Measurements from ENCODE around the gene CCDC181.
A peak's percentile ranks its signal among the peaks of the same experiment; 100 is the strongest.
"Not testable (repeated sequence)": the region's sequence is repeated elsewhere in the genome, so short reads cannot be mapped to it uniquely, and the experiment has no call there.

The CCDC181 gene

DNA sequence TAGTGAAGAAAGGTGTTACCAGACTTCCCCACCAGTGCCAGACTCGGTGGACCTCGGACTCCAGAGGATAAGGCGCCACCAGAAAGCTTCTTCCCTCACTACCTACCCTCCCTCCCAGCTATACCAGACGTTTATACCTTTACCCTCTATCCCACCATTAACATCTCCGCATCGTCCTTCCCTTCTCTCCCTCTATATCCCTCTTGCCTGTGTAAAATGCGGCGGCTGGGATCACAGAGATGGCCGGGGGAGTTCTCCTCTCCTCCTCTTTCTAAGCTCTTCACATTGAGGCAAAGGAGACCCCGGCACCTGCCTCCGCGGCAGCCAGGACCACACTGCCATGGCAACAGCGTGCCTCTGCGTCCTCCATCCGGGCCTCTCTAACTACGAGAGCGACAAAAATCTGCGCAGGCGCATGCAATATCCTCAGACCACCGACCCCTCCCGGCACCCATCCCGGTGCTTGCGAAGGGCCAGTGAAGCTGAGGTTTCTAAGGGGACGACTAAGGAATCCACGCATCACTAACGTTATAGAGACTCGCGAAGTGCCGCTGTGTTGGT, at the start of gene CCDC181:
Gene CCDC181, minus strand, starts transcription at position 394 of the 561 bp plus-strand sequence. CDS start 2,547 bp downstream, outside the sequence.
- DNase-seq: peak in 55 of 56 donors; percentile 19 to 93 (median 73)

DNA sequence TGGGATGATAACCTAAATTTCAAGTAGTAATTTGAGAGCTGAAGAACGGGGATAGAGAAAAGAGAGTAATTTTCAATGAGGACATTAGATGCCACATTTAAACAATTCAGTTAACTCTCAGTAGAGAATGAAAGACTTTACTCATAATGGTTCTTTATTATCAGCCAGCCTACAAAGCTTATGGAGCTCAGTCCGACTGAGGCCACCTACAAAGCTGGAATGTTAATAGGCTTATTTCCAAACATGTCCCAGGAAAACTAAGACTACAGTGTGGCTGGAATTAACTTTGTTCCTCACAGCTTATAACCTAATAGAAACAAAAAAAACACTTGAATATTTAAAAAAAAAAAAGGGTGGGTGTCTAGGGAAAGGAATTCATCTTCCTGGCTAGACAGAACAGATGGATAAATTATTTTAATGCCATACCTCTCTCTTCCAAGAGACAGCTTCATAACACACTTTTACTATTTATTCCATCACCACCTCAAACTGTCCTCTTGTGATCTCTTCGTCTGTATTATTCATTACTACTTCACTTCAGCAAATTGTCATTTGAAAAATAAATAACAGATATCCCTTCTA, 48.6 kb upstream of the CCDC181 start:
- DNase-seq: no peak

DNA sequence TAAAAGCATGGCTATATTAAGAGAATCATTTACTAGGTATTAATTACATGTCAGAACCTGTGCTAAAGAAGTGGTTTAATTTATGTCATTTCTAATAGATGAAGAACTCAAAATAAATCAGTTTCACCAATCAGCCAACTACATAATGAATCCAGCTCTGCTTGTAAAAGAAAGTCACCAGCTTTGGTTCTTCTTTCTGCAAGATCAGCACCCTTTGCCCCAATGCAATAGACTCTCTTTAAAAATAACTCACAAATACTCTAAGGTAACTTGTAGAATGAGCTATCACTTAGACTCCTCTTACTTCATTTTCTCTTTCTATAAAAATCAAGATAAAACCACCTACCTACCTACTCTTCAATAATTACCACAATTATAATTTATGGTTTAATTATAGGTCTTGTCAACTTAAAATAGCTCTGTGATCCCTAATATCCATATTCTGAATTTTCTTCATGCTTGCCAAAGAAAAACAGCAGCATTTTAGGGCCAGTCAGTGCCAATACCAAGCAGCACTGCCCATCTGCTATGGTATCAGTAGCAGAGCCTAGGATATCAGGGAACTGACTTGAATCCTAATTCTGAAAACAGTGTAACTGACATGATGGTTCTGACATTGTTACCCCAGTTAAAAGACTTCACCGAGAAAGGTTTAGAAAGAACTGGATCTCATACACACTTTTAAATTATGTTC, 47.2 kb upstream of the CCDC181 start:
- no peak for DNase-seq

DNA sequence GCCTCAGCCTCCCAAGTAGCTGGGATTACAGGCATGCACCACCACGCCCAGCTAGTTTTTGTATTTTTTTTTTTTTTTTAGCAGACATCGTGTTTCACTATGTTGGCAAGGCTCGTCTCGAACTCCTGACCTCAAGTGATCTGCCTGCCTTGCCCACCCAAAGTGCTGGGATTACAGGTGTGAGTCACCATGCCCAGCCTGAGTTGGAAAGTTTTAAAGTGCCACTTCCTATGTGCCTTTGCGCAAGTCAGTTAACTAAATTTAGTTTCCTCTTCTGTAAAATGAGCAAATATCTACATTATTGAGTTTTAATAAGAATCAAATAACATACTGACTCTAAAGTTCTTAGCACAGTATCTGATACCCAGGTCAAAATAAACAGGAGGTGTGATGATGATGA, 46.1 kb upstream of the CCDC181 start:
- DNase-seq: no peak

DNA sequence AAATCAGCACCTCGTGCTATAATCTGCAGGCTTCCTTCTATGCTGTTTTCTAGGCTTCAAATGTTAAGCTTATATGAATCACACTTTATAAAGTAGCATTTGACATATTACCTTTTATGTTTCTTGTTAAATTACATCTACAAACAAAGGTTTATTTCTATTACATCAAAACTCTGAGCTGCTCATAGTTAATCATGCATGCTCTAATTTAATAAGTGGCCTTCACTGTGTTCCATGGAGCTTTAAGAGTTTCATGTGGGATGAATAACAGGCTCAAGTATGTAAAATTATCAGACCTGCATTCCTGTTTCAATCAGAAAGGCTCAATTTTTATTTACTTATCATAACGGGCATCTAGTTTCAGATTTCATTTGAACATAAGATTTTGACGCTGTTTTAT, 45.5 kb upstream of the CCDC181 start:
- no peak for DNase-seq

DNA sequence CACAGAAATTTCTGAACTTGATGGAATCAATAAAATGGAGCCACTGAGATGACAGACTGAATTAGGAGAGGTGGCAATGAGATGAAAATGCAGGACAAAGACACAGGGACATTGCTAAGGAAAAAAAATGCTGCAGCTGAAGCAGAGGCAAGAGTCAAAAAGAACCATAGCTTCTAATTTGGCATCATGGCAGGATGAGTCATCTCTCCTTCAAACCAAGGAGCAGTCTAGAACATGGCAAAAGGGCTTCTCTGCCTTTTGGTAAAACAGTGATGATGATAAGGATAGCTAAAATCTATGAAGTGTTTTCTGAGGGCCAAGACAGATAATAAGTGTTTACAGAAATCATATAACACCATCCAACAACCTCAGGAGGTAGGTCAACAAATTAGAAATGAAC, 41.7 kb upstream of the CCDC181 start:
- no peak for DNase-seq

DNA sequence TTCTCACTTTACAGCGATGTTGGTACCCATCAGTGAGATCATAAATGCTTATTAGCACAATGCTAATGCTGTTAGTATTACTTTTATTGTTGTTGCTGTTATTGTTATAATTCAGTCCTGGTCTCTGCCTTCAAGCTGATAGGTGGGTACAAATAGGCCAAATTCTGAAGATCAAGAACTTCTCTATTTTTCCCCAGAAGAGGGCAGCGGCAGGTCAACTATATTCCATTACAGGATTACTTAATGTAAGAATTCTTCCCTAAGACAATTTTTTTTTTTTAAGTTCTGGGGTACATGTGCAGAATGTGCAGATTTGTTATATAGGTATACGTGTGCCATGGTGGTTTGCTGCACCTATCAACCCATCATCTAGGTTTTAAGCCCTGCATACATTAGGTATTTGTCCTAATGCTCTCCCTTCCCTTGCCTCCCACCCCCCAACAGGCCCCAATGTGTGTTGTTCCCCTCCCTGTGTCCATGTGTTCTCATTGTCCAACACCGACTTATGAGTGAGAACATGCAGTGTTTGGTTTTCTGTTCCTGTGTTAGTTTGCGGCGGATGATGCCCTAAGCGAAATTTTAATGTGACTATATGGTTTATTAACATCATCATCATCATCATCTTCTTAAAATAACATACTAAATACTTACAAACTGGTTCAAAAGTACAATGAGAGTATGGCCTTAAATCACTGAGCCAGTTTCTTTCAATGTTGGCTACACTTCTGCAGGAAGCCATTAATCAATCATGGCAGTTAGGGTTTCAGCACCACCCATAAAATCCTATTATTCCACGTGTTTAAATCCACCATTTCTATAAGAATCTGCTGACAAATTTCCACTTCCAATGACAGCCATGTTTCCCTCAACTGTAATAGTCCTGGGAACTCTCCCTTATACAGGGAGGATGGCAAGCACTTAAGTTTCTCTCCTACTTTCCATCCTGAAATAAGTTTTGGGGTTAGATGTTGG, 39.3 kb upstream of the CCDC181 start:
- DNase-seq: peak in 4 of 56 donors; percentile 2 to 12 (median 4)

DNA sequence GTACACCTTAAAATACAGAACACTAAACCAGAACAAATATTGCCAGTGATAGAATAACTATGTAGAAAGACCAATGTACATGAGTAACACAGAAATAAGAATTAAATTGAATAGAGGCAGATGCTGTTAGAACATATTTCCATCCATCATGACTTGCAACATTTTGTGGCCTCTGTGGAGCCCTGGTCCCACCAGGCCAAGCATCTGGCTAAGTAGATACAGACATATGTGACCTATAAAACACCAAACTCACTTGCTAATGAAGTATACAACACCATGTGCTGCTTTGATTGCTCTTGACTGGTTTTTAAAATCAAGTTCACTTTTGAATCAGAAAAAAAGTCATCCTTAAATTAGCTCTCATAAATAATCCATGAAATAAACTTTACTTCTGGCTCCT, 38.0 kb upstream of the CCDC181 start:
- no peak for DNase-seq

DNA sequence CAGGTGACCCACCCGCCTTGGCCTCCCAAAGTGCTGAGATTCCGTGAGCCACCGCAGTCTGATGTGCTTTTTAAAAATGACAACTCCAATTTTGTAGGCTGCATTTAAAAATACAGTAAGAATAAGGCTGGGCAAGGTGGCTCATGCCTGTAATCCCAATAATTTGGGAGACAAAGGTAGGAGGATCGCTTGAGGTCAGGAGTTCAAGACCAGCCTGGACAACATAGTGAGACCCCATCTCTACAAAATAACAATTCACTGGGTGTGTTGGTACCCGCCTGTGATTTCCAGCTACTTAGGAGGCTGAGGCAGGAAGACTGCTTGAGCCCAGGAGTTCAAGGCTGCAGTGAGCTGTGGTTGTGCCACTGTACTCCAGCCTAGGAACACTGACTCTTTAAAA, 35.1 kb upstream of the CCDC181 start:
- DNase-seq: no peak

DNA sequence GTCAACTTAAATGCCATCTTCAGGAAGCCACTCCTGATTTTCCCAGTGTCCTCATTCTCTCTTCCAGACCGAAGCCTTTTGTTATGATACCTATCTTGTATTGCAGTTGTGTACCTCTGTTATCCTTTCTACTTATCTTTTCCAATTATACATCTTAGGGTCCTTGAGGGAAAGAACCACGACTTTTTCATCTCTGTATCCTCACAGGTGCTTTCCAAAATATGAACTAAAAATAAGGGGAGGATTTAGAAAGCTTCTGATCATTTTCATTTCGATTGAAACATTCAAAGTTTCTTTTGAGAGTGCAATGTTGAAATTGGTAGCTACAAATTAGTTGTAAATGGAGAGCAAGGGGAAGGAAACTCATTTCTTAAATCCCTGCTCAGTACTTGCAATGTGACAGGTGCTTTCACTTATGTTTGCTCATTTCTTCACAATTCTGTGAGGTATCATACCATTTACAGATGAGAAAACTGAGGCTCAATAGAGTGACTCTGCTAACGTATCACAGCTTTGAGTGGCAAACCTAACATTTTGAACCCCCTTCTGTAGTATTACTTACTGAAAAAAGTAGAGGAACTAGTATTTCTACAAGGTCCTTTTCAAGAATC, 34.2 kb upstream of the CCDC181 start:
- DNase-seq: no peak

DNA sequence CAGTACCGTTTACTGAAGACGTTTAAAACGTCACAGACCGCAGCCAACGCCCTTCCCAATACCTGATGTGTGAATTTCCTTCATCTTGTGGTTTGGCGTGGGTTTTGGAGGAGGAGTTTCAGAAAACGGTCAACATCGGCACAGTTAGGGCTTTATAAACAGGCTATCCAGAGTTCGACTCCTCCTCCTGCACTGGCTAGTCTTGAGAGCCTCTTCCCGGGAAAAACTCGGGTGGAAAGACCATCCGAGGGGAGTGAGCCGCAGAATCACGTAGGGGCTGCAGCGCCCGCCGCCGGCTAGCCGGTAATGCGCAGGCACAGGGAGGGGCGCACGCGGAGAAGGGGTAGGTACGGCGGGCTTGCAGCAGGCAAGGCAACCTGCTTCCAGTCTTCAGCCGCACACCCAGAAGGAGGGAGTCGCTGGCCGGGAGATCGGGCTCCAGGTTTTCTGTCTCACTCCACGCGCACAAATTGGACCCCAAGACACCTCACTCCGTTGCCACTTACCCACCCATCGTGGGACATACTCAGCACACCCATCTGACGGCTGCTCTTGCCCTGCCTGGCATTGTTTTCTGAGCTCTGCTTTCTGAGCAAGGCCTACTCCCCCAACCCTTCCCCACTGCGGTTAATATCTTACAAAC, 33.0 kb upstream of the CCDC181 start:
- no peak for DNase-seq

DNA sequence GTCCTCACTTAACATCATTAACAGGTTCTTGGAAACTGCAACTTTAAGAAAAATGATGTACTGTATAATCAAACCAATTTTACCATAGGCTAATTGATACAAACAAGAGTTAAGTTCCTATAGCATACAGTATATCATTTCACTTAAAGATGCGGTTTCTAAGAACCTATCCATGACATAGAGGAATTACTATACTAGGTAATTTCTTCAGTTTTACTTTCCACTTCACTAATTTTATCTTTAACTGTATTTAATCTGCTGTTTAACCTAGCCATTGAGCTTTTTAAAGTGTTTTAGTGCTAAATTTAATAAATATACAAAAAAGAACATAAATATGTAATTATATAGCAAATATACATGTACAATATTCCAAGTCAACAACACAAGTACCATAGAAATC, 30.2 kb upstream of the CCDC181 start:
- DNase-seq: no peak

DNA sequence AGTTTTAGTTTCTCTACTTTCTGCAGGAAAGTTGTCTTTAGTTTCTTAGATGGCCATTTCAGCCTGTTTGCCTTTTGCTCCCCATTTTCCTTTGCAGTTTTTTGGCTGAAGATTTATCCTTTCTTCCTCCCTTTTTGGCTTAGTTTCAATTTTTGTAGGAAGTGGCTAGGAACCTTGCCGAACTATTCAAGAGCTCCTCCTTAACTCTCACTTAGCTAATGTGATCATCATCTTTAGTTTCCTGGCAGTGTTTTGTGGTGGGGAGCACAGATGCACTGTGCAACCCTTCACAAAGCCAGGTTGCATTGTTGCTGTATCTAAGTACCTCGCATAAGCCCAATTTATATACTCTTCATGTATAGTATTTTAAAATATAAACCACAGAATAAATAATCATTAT, 28.8 kb upstream of the CCDC181 start:
- no peak for DNase-seq

DNA sequence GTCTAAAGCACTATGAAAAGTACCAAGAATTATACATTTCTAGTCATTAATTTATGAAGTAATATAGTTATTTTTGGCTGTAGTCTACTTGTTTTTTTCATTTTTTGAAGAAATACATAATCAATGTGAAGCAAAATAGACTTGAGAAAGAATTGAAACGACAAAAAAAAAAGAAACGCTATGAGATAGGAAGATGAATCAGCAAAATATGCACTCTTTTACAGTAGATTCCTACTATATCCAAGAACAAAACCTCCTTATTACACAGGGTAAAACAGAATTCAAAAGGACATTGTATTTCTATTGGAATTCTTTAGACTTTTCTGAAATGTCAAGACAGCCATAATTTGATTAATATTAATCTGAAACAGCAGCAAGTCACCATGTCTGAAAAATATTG, 25.6 kb upstream of the CCDC181 start:
- no peak for DNase-seq

DNA sequence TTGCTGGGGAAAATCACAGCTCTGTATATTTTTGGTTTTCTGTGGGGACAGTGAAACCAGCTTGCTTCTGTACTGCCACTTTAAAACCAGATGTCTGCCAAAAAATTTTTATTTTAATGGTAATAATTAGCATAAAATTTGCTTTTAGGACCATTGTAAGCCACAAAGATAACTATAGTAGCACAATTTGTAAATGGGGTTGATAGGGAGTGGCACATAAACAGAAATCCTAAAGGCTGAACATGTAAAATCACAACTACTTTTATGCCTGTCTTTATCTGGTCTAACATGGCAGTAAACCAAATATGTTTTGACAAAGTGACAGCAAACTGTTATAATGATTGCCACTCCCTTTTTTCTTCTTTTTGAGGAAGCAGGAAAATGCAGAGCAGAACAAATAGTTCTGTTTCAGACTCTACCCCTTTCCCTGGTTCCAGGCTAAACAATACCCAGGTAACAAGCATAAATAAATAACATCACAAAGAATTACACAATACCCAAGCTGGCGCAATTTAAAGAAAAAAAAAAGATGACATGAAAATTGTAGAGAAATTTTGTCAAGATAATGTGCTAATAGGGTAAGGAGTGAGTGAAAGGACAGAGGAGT, 24.0 kb upstream of the CCDC181 start:
- no peak for DNase-seq

DNA sequence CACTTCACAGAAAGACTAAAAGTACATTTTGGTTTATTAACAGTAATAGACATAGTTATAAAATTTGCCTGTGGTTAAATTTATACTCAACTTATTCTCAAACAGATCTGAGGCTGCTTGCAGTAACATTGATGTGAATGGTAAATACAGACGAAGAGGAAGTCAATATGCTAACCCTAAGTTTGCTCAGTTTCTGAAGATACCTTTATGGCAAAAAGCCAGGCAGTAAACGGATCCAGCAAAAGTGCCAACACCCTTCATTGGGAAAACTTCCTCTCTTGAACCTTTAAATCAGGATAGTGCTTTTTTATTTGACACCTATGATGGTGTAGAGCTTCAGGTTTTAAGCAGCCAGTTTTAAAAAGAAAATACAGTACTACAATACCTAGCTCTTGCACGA, 16.6 kb upstream of the CCDC181 start:
- no peak for DNase-seq

DNA sequence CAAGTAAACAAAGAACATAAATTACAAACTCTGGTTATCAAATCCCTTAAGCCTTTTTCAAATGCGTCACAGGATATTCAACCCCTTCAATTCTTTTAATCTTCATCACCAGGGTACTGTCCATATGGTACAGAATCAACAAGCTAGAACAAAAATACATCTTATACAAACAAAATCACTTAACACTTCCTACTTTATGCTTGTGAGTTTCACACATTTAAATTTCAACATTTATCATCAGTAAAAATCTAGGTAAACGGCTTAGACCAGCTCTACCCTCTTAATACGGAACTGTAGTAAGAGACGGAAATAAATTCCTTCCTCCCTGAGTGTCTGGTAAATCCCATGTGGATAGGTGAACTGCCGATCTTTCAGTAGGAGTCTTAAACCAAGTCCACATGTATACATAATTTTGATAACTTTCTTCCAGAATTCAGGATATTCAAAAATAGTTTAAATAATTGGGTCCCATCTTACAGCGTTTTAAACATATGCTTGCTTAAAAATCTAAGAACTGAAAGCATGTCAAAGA, 1.0 kb downstream of the CCDC181 start:
- DNase-seq: no peak

DNA sequence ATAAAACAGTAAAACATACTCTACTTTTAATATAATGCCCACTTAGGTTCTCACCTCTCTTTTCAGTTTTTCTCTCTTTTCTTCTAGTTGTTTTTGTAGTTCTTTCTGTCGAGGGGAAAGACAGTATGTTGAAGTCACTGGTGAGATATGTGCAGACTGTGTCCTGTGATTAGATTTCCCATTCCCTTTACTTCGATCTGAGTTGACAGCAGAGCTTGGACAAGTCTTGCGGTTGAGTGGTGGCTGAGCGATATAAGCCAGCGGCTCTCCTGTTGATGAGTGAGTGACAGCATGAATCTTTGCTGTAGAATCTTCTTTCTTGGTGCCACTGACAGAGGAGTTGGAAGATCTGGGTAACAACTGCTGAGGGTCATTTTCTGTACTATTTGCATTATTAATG, 6.0 kb downstream of the CCDC181 start:
- DNase-seq: no peak

DNA sequence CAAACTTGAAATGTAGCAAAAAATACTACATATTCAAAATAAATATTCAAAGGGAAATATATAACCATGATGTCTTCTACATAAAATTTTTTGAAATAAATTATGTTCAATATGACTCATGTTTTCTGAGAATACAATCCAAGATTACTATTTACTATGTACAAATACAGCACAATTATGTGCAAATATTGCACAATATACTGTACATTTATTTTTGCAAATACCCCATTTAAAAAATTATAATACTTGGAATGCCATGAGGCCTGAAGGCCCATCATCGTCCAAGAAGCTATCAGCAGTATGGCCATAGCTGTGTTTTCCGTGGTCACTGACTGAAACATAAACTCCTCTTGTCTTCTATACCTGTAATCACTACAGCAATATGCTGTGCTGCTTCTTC, 12.3 kb downstream of the CCDC181 start:
- no peak for DNase-seq

DNA sequence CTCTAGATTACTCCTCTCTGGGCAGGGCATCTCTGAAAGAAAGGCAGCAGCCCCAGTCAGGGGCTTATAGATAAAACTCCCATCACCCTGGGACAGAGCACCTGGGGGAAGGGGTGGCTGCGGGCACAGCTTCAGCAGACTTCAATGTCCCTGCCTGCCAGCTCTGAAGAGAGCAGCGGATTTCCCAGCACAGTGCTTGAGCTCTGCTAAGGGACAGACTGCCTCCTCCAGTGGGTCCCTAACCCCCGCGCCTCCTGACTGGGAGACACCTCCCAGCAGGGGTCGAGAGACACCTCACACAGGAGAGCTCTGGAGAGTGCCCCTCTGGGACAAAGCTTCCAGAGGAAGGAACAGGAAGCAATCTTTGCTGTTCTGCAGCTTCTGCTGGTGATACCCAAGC, 18.9 kb downstream of the CCDC181 start:
- DNase-seq: not testable (repeated sequence)
